Vagina (tissue), 2 donors: ENCODE data around the gene MYEF2.

Experiments
- POLR2A ChIP-seq, 2 donors: fragments of 450-650 bp; IDR thresholded peaks; one replicate each; pipeline ENCODE4 v1.6.1; 2017; ENCODE audit warnings: antibody characterized with exemption in 2 of 2, mild to moderate bottlenecking in 2 of 2, moderate library complexity in 2 of 2
- POLR2AphosphoS5 ChIP-seq, 2 donors: sonication (generic); formaldehyde crosslinking; IDR thresholded peaks; one replicate each; pipeline ENCODE4 v1.9.0; 2017; ENCODE audit warnings: antibody characterized with exemption in 2 of 2, mild to moderate bottlenecking in 2 of 2, low read depth in 1 of 2; ENCODE audit not compliant: insufficient read depth in 1 of 2
- TF ChIP-seq, protein P1 (sequence below), 3 experiments: fragments of 450-650 bp in 2 of 3; fragments of 200-600 bp in 1 of 3; sonication (generic) in 1 of 3; IDR thresholded peaks; one replicate each; pipeline ENCODE4 v1.5.1; 2017 to 2019; ENCODE audit warnings: antibody characterized with exemption in 3 of 3, mild to moderate bottlenecking in 2 of 3, moderate library complexity in 2 of 3

DNA sequence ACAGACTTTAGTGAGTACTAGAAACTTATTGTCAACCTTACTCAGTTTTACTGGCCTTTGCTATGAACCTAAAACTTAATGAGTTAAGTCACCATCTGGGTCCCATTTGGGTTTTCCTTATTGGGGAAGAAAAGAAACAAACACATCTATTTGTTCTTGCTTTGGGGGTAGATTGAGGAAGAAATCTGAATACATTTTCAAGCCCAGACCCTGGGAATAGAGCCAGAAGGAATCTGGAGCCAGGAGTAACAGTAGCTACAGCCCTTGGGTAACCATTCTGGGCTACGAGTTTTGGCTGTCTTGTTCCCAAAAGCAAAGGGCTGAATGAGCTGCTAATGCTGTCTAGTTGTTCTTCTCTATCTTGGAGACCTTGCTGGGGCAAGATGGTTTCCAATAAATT is 44.5 kb upstream of the MYEF2 start:
- TF ChIP-seq, protein P1, sequence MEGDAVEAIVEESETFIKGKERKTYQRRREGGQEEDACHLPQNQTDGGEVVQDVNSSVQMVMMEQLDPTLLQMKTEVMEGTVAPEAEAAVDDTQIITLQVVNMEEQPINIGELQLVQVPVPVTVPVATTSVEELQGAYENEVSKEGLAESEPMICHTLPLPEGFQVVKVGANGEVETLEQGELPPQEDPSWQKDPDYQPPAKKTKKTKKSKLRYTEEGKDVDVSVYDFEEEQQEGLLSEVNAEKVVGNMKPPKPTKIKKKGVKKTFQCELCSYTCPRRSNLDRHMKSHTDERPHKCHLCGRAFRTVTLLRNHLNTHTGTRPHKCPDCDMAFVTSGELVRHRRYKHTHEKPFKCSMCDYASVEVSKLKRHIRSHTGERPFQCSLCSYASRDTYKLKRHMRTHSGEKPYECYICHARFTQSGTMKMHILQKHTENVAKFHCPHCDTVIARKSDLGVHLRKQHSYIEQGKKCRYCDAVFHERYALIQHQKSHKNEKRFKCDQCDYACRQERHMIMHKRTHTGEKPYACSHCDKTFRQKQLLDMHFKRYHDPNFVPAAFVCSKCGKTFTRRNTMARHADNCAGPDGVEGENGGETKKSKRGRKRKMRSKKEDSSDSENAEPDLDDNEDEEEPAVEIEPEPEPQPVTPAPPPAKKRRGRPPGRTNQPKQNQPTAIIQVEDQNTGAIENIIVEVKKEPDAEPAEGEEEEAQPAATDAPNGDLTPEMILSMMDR (IDR thresholded peaks at IDR 0.05) = no peak
- TF ChIP-seq POLR2A (IDR thresholded peaks at IDR 0.05) = no peak
- TF ChIP-seq POLR2AphosphoS5 (IDR thresholded peaks at IDR 0.05; ENCODE audit: insufficient read depth in 1 of 2, low read depth in 1 of 2) = no peak
